Measurements from ENCODE around the gene FLRT1. TPM values are rescaled to one million over a fixed set of nuclear protein-coding genes. Genes with fewer than 3 reads are reported as not detected.

The FLRT1 gene
- total RNA-seq, 4 donors from 2014 or later, result not detected

GRCh38 chr11:64025205-64025604, 10.5 kb upstream of the FLRT1 start:
- Histone ChIP-seq H3K36me3 (no peaks in the 10 kb centered on the region), H3K4me1 (peaks cover 18 to 22% of the 10 kb centered on the region in 2 donors), H3K9me3 (no peaks in the 10 kb centered on the region), H3K27ac (no peak overlapping the region), H3K27me3 (no peaks in the 10 kb centered on the region), H3K4me3 (no peak overlapping the region)
- intact Hi-C loops (cut with DNase I; ENCODE audit: low total_unique reads) (no loop called here), in situ Hi-C loops (cut with MboI; ENCODE audit: low sequenced_read_pairs in 4 of 4) (no loop called here)
- peak in 1 of 2 donors; percentile 56 for ATAC-seq
- no peak for DNase-seq
- TF ChIP-seq CTCF (IDR thresholded peaks at IDR 0.05 in 4 of 5, conservative IDR thresholded peaks at IDR 0.05 in 1 of 5), result no peak
- no peak for TF ChIP-seq POLR2A (IDR thresholded peaks at IDR 0.05)

- ATAC-seq (no peak), DNase-seq (no peak)
- H3K4me3 ChIP-seq, result no peak overlapping the region
- H3K36me3 ChIP-seq, result no peaks in the 10 kb centered on the region
- TF ChIP-seq CTCF (IDR thresholded peaks at IDR 0.05 in 4 of 5, conservative IDR thresholded peaks at IDR 0.05 in 1 of 5) (no peak), POLR2A (IDR thresholded peaks at IDR 0.05) (no peak)
- in situ Hi-C loops (cut with MboI; ENCODE audit: low sequenced_read_pairs in 4 of 4), result no loop called here
- H3K9me3 ChIP-seq, result no peaks in the 10 kb centered on the region
- H3K27ac ChIP-seq, result no peak overlapping the region
- intact Hi-C loops (cut with DNase I; ENCODE audit: low total_unique reads), result no loop called here
- H3K27me3 ChIP-seq, result no peaks in the 10 kb centered on the region
- H3K4me1 ChIP-seq, result peaks cover 9 to 10% of the 10 kb centered on the region in 2 donors
Measured at GRCh38 chr11:64026575-64027205, 9.0 kb upstream of the FLRT1 start.

GRCh38 chr11:64027651-64028397, 7.9 kb upstream of the FLRT1 start:
- in situ Hi-C loops (cut with MboI; ENCODE audit: low sequenced_read_pairs in 4 of 4), result no loop called here
- intact Hi-C loops (cut with DNase I; ENCODE audit: low total_unique reads), result no loop called here
- no peaks in the 10 kb centered on the region for H3K9me3 ChIP-seq
- H3K4me1 ChIP-seq, result peaks cover 6 to 10% of the 10 kb centered on the region in 2 donors
- no peaks in the 10 kb centered on the region for H3K27me3 ChIP-seq
- H3K36me3 ChIP-seq, result no peaks in the 10 kb centered on the region
- no peak for TF ChIP-seq CTCF (IDR thresholded peaks at IDR 0.05 in 4 of 5, conservative IDR thresholded peaks at IDR 0.05 in 1 of 5)
- no peak for TF ChIP-seq POLR2A (IDR thresholded peaks at IDR 0.05)
- H3K4me3 ChIP-seq, result no peak overlapping the region
- DNase-seq (no peak), ATAC-seq (no peak)
- no peak overlapping the region for H3K27ac ChIP-seq

GRCh38 chr11:64028398-64029115, 7.2 kb upstream of the FLRT1 start:
- ATAC-seq, result no peak
- intact Hi-C loops (cut with DNase I; ENCODE audit: low total_unique reads) (no loop called here), in situ Hi-C loops (cut with MboI; ENCODE audit: low sequenced_read_pairs in 4 of 4) (no loop called here)
- Histone ChIP-seq H3K4me1 (peaks cover 6 to 16% of the 10 kb centered on the region in 2 donors), H3K36me3 (no peaks in the 10 kb centered on the region), H3K27me3 (no peaks in the 10 kb centered on the region), H3K27ac (no peak overlapping the region), H3K9me3 (no peaks in the 10 kb centered on the region), H3K4me3 (no peak overlapping the region)
- no peak for DNase-seq
- TF ChIP-seq POLR2A (IDR thresholded peaks at IDR 0.05) (no peak), CTCF (IDR thresholded peaks at IDR 0.05 in 4 of 5, conservative IDR thresholded peaks at IDR 0.05 in 1 of 5) (no peak)

All from gastrocnemius medialis (tissue), 4 donors.